ES-I3 (cell line): ENCODE measurements around the gene PIK3R5.
A peak's percentile ranks its signal among the peaks of the same experiment; 100 is the strongest.
"Not testable (repeated sequence)": the region's sequence is repeated elsewhere in the genome, so short reads cannot be mapped to it uniquely, and the experiment has no call there.

Source experiments
- H3K36me3 ChIP-seq: 2 replicates; pipeline ENCODE4 v1.6.1; 2013; ENCODE audit warnings: mild to moderate bottlenecking, low read length, control low read depth, moderate library complexity; ENCODE audit not compliant: insufficient read depth
- H3K4me1 ChIP-seq: 2 replicates; pipeline ENCODE4 v1.6.1; 2013; ENCODE audit warnings: mild to moderate bottlenecking, control low read depth, low read length; ENCODE audit not compliant: insufficient read depth
- H3K9ac ChIP-seq: 2 replicates; pipeline ENCODE4 v1.6.1; 2013; ENCODE audit warnings: low read depth, mild to moderate bottlenecking, low read length, moderate library complexity
- H3K9me3 ChIP-seq: 2 replicates; pipeline ENCODE4 v1.6.1; 2013; ENCODE audit warnings: mild to moderate bottlenecking, low read length, moderate library complexity; ENCODE audit not compliant: control insufficient read depth, insufficient read depth

The PIK3R5 gene

GRCh38 chr17:8885967-8886684 lies 79.4 kb downstream of the PIK3R5 start:
- Histone ChIP-seq H3K9me3 (no peaks in the 10 kb centered on the region), H3K4me1 (no peaks in the 10 kb centered on the region), H3K9ac (peak overlapping the region; percentile 62; the same call in 1 of the 2 replicates), H3K36me3 (no peaks in the 10 kb centered on the region)

GRCh38 chr17:8885163-8885966 lies 80.1 kb downstream of the PIK3R5 start:
- not testable (repeated sequence) for H3K9ac ChIP-seq, H3K9me3 ChIP-seq, H3K4me1 ChIP-seq, H3K36me3 ChIP-seq

DNA sequence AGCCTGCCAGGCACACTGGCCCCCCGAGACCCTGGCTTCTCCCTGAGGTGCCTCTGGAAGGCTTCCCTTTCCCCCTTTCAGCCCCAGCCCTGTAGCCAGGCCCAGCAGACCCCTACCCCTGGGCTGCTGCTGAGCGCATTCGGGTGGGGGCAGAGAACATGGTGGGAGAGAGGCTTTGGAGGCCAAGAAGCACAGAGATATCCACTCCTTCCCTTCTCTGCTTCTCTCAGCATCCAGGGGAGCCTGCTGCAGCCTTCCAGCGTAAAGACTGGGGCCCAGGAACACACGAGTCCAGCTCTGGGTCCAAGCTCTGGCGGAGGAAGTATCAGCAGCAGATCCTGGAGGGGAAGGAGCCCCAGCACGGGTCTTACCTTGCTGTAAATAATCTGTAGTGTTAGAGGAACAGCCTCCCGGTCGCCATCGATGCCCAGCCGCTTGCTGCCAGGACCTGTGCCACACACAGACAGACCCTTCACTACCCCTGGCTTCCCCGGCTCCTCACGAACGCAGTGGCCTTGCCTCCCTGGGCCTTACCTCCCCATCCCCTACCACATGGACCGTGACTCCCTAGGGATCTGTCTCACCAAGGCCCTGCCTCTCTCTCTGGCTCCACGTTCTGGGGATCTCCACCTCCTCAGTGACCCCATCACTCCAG lies 81.0 kb downstream of the PIK3R5 start:
- Histone ChIP-seq H3K9me3 (no peaks in the 10 kb centered on the region), H3K36me3 (no peaks in the 10 kb centered on the region), H3K9ac (no peak overlapping the region; the same call in 1 of the 2 replicates), H3K4me1 (no peaks in the 10 kb centered on the region)

DNA sequence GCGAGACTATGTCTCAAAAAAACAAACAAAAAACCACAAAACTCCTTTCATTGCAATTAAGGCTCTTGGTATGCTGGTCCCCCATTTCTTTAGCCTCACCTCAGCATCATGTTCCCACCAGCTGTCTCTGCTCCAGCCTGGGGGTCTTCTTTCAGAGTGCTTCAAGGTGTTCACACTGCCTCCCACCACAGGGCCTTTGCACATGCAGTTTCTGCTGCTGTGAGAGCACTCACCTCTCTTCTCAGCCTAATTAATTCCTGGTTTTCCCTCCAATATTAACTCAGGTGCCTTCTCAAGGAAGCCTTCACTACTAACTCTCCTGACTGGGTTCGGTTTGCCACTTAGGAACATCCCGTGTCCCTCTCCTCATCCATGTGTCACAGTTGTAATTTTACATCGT lies 82.2 kb downstream of the PIK3R5 start:
- H3K4me1 ChIP-seq: no peaks in the 10 kb centered on the region
- H3K36me3 ChIP-seq: no peaks in the 10 kb centered on the region
- no peak overlapping the region for H3K9ac ChIP-seq
- H3K9me3 ChIP-seq: no peaks in the 10 kb centered on the region

DNA sequence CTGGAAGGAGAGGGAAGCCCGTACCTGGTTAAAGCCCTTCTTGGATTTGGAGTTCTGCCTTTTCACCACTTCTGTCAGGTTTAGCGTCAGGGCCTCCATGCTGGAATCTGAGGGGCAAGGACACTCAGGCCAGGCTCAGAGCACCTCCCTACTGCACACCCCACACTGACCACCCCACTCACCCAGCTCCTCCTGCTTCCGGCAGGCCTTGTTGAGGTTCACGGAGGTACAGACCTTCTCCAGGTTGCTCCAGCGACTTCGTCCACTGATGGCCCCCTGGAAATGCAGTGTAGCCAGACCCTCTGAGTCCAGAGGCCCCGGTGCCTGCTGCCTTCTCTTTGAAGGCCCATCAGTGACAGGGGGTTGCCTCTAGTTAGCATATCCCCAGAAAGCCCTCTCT lies 83.9 kb downstream of the PIK3R5 start:
- Histone ChIP-seq H3K4me1 (no peaks in the 10 kb centered on the region), H3K36me3 (no peaks in the 10 kb centered on the region), H3K9ac (no peak overlapping the region), H3K9me3 (no peaks in the 10 kb centered on the region)

- Histone ChIP-seq H3K9ac (no peak overlapping the region), H3K9me3 (no peaks in the 10 kb centered on the region), H3K36me3 (no peaks in the 10 kb centered on the region), H3K4me1 (no peaks in the 10 kb centered on the region)
These were observed 85.0 kb downstream of the PIK3R5 start for GRCh38 chr17:8880466-8880865.

- Histone ChIP-seq H3K36me3 (no peaks in the 10 kb centered on the region), H3K9ac (no peak overlapping the region), H3K9me3 (no peaks in the 10 kb centered on the region), H3K4me1 (no peaks in the 10 kb centered on the region)
These were observed 86.1 kb downstream of the PIK3R5 start for GRCh38 chr17:8879410-8879809.

DNA sequence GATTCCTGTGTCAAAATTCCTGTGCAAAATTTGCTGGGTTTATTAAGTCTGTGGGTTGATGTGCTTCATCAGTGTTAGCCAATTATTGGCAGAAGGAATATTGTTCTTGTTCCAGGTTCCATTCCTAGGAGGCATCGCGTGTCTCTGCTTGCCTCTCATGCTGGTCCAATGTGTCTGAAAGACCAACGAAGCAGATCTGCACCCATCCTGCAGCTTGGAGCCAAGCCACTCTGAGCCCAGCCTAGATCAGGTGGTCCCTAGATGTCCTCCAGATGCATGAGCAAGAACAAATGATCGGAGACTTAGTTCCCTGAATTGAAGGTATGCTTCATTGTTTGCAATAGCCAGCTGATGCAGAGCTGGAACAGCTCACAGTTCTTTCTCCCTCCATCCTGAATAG lies 87.5 kb downstream of the PIK3R5 start:
- H3K9ac ChIP-seq: no peak overlapping the region
- H3K9me3 ChIP-seq: no peaks in the 10 kb centered on the region
- no peaks in the 10 kb centered on the region for H3K4me1 ChIP-seq
- no peaks in the 10 kb centered on the region for H3K36me3 ChIP-seq

DNA sequence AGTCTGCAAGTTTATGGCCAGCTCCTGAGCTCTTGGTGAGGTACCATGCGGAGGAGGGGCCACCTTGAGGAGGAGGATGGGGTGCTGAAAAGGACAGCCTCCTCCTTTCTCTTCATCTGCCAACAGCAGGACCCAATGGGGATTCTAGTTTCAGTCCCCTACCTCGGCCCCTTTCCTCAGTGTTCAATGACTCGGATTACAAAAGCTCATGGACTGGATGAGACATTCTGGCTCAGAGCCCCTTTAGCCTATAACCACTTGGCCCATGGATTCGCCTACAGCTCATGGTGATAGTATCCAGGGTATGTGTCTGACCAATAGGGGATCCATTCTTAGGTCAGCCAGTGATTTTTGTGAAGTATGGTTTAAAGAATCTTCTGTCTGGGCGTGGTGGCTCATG lies 89.5 kb downstream of the PIK3R5 start:
- Histone ChIP-seq H3K36me3 (no peaks in the 10 kb centered on the region), H3K9ac (no peak overlapping the region), H3K4me1 (0 out of 2 replicates have a peak, but pooled peaks cover 5% of the 10 kb centered on the region), H3K9me3 (no peaks in the 10 kb centered on the region)

DNA sequence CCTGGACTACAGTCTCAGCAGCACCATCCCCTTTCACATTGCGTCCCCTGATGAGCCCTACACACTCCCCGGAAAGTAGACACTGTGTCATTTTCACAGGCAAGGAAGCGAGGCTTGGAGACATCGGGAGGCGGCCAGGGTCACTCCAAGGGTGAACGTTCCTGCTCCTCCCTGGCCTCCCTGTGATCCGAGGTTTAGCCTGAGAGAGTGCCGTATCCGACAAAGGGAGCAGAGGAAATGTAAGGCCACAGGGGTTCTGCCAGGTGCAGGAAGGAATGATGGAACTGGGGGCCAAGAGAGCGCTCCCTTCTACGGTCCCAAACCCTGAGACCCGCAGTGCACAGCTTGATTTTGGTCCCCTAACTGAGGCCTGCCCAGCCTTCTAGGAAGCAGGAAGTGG lies 90.1 kb downstream of the PIK3R5 start:
- Histone ChIP-seq H3K9me3 (no peaks in the 10 kb centered on the region), H3K4me1 (0 out of 2 replicates have a peak, but pooled peaks cover 5% of the 10 kb centered on the region), H3K36me3 (no peaks in the 10 kb centered on the region), H3K9ac (no peak overlapping the region)

DNA sequence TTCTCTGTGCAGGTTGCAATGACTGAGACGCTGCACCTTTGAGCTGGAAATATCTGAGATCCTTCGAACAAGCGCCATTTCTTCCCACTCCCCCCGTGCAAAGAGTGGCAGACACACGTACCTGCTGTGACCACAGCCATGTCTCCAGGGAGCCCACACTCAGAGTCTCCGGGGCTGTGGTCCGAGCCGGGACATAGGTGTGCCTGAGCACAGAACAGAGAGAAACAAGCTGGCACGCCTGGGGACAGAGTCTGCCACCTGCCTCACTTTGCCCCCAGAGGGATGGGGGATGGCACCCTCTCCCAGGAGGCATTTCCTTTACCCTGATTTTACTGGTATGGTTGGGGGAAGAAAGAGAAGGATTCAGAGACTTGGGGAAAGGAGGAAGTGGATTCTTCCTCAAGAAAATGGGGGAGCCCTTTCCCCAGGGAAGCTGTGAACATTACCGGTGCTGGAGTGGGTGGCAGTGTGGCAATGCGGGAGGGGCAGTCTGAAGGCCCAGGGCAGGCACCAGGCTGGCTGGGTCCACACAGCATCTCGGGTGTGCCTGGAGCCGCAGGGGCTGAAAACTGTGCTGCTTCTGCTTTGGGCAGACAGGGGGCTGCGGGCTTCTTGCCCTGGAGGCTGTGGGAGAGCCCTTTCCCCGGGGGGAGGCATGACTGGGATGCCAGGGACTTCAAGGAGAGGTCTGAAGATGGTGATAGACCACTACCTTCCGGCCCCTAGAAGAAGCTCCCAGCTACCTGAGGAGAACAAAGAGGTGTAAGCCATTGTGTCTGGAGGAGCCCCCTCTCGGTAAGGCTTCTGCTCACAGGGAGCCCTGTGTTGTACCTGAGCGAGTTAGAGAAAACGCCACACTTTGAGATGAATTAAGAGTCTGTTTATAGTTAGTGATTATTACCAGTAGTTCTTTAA lies 91.4 kb downstream of the PIK3R5 start:
- Histone ChIP-seq H3K4me1 (0 out of 2 replicates have a peak, but pooled peaks cover 5% of the 10 kb centered on the region), H3K9me3 (no peaks in the 10 kb centered on the region), H3K36me3 (no peaks in the 10 kb centered on the region), H3K9ac (no peak overlapping the region)

GRCh38 chr17:8872705-8873435 lies 92.6 kb downstream of the PIK3R5 start:
- 0 out of 2 replicates have a peak, but pooled peaks cover 5% of the 10 kb centered on the region for H3K4me1 ChIP-seq
- no peaks in the 10 kb centered on the region for H3K36me3 ChIP-seq
- H3K9me3 ChIP-seq: no peaks in the 10 kb centered on the region
- no peak overlapping the region for H3K9ac ChIP-seq

- H3K4me1 ChIP-seq: 0 out of 2 replicates have a peak, but pooled peaks cover 5% of the 10 kb centered on the region
- no peaks in the 10 kb centered on the region for H3K36me3 ChIP-seq
- no peaks in the 10 kb centered on the region for H3K9me3 ChIP-seq
- H3K9ac ChIP-seq: no peak overlapping the region
These were observed 93.3 kb downstream of the PIK3R5 start for GRCh38 chr17:8872036-8872704.
